Activated naive CD4-positive, alpha-beta T cell (primary cell): ENCODE results near the gene ZFYVE21.

Experiments
- DNase-seq, 4 experiments: peaks; one replicate each; lab custom pipeline; 2025; lab: John Stamatoyannopoulos, UW

Gene ZFYVE21

GRCh38 chr14:103737432-103738045 lies 21.9 kb downstream of the ZFYVE21 start:
- no peak for DNase-seq

- no peak for DNase-seq
Observed at GRCh38 chr14:103738166-103738565, 22.6 kb downstream of the ZFYVE21 start.

- DNase-seq, result no peak
Observed at GRCh38 chr14:103738701-103739451, 23.3 kb downstream of the ZFYVE21 start.

GRCh38 chr14:103739466-103739792 lies 23.8 kb downstream of the ZFYVE21 start:
- no peak for DNase-seq

- DNase-seq, result no peak
Observed at GRCh38 chr14:103739793-103740501, 24.3 kb downstream of the ZFYVE21 start.

GRCh38 chr14:103740991-103741689 lies 25.5 kb downstream of the ZFYVE21 start:
- no peak for DNase-seq

GRCh38 chr14:103741876-103742275 lies 26.3 kb downstream of the ZFYVE21 start:
- DNase-seq, result no peak

GRCh38 chr14:103742499-103743255 lies 27.1 kb downstream of the ZFYVE21 start:
- no peak for DNase-seq

GRCh38 chr14:103743691-103744090 lies 28.1 kb downstream of the ZFYVE21 start:
- DNase-seq, result no peak

- DNase-seq, result no peak
Observed at GRCh38 chr14:103744621-103745395, 29.2 kb downstream of the ZFYVE21 start.

GRCh38 chr14:103745424-103745823 lies 29.8 kb downstream of the ZFYVE21 start:
- no peak for DNase-seq

- no peak for DNase-seq
Observed at GRCh38 chr14:103746701-103747100, 31.1 kb downstream of the ZFYVE21 start.

GRCh38 chr14:103748534-103748857 lies 32.9 kb downstream of the ZFYVE21 start:
- peak in 2 of 4 experiments; percentile 36 to 59 for DNase-seq

- DNase-seq, result no peak
Observed at GRCh38 chr14:103749452-103749851, 33.8 kb downstream of the ZFYVE21 start.

- DNase-seq, result no peak
Observed at GRCh38 chr14:103749860-103750259, 34.2 kb downstream of the ZFYVE21 start.

- DNase-seq, result no peak
Observed at GRCh38 chr14:103753774-103754173, 38.2 kb downstream of the ZFYVE21 start.

GRCh38 chr14:103755060-103755459 lies 39.5 kb downstream of the ZFYVE21 start:
- DNase-seq, result no peak

- no peak for DNase-seq
Observed at GRCh38 chr14:103758059-103758776, 42.6 kb downstream of the ZFYVE21 start.

- no peak for DNase-seq
Observed at GRCh38 chr14:103762036-103762435, 46.4 kb downstream of the ZFYVE21 start.

- no peak for DNase-seq
Observed at GRCh38 chr14:103762541-103762940, 46.9 kb downstream of the ZFYVE21 start.
